T-helper 17 cell (primary cell): ENCODE measurements around the gene RAB27A. TPM values are rescaled to one million over a fixed set of nuclear protein-coding genes. Genes with fewer than 3 reads are reported as not detected.
"Not testable (repeated sequence)": the region's sequence is repeated elsewhere in the genome, so short reads cannot be mapped to it uniquely, and the experiment has no call there.

ENCODE experiments used
- ATAC-seq: fragments of 150-1000 bp; cut with Tn5 transposase; 2 replicates; pipeline ENCODE4 v1.10.0; 2021; ENCODE audit warnings: mild to moderate bottlenecking, moderate library complexity
- DNase-seq, 3 donors: peaks; one replicate each; pipeline versions ENCODE4 v3.0.0 to v3.0.0-alpha.2; 2020 to 2021
- H3K9me3 ChIP-seq: one replicate; pipeline ENCODE4 v1.7.0; 2013; ENCODE audit warnings: low read length, mild to moderate bottlenecking; ENCODE audit not compliant: control insufficient read depth, poor library complexity, severe bottlenecking
- H3K27ac Mint-ChIP-seq: one replicate; pipeline ENCODE4 v1.8.0; 2022; ENCODE audit warnings: mild to moderate bottlenecking, moderate library complexity, mixed read lengths
- H3K27me3 Mint-ChIP-seq: one replicate; pipeline ENCODE4 v1.8.0; 2022; ENCODE audit warnings: mixed read lengths
- H3K36me3 Mint-ChIP-seq: one replicate; pipeline ENCODE4 v1.8.0; 2022; ENCODE audit warnings: low read depth, mixed read lengths
- H3K4me1 Mint-ChIP-seq: one replicate; pipeline ENCODE4 v1.8.0; 2022; ENCODE audit warnings: mild to moderate bottlenecking, mixed read lengths
- H3K4me3 Mint-ChIP-seq: one replicate; pipeline ENCODE4 v1.8.0; 2022; ENCODE audit warnings: mild to moderate bottlenecking, moderate library complexity, mixed read lengths
- total RNA-seq, 4 donors: library from RNA in 2 of 4; stranded (reverse) in 2 of 4; gene quantifications; one replicate each; pipeline ENCODE4 v1.2.3 and lab custom pipeline; 2022 to 2026

The RAB27A gene
- total RNA-seq, 2 donors from 2014 or later = 27.1 to 31.4 TPM

- no peaks in the 10 kb centered on the region for H3K9me3 ChIP-seq
- H3K4me3 Mint-ChIP-seq = peak overlapping the region; percentile 96
- H3K36me3 Mint-ChIP-seq = peaks cover 6% of the 10 kb centered on the region
- H3K27me3 Mint-ChIP-seq = no peaks in the 10 kb centered on the region
- DNase-seq (peak; percentile 70 to 81 (median 71)), ATAC-seq (peak; percentile 78)
- H3K27ac Mint-ChIP-seq = peak overlapping the region; percentile 96
- peaks cover 30% of the 10 kb centered on the region for H3K4me1 Mint-ChIP-seq
These were observed 980 bp upstream of the RAB27A start for GRCh38 chr15:55290528-55291057.

- ATAC-seq (no peak), DNase-seq (no peak)
- no peaks in the 10 kb centered on the region for H3K27me3 Mint-ChIP-seq
- H3K4me3 Mint-ChIP-seq = peak overlapping the region; percentile 96
- peaks cover 4% of the 10 kb centered on the region for H3K36me3 Mint-ChIP-seq
- peaks cover 41% of the 10 kb centered on the region for H3K4me1 Mint-ChIP-seq
- H3K9me3 ChIP-seq = no peaks in the 10 kb centered on the region
- H3K27ac Mint-ChIP-seq = peak overlapping the region; percentile 96
These were observed 435 bp downstream of the RAB27A start for GRCh38 chr15:55289011-55289745.

- no peaks in the 10 kb centered on the region for H3K27me3 Mint-ChIP-seq
- peak overlapping the region; percentile 96 for H3K4me3 Mint-ChIP-seq
- H3K4me1 Mint-ChIP-seq = peaks cover 48% of the 10 kb centered on the region
- no peaks in the 10 kb centered on the region for H3K9me3 ChIP-seq
- H3K36me3 Mint-ChIP-seq = peaks cover 4% of the 10 kb centered on the region
- DNase-seq (no peak), ATAC-seq (no peak)
- H3K27ac Mint-ChIP-seq = peak overlapping the region; percentile 96
These were observed 1.5 kb downstream of the RAB27A start for GRCh38 chr15:55288006-55288717.

- not testable (repeated sequence) for ATAC-seq, H3K9me3 ChIP-seq, H3K36me3 Mint-ChIP-seq, H3K27me3 Mint-ChIP-seq, DNase-seq
- Mint-ChIP-seq H3K27ac (peak overlapping the region; percentile 97), H3K4me3 (peak overlapping the region; percentile 2), H3K4me1 (peaks cover 62% of the 10 kb centered on the region)
These were observed 3.0 kb downstream of the RAB27A start for GRCh38 chr15:55286442-55287189.

- no peaks in the 10 kb centered on the region for H3K9me3 ChIP-seq
- DNase-seq = no peak
- peaks cover 4% of the 10 kb centered on the region for H3K36me3 Mint-ChIP-seq
- no peaks in the 10 kb centered on the region for H3K27me3 Mint-ChIP-seq
- peak overlapping the region; percentile 97 for H3K27ac Mint-ChIP-seq
- no peak for ATAC-seq
- peak overlapping the region; percentile 19 for H3K4me3 Mint-ChIP-seq
- H3K4me1 Mint-ChIP-seq = peaks cover 74% of the 10 kb centered on the region
These were observed 5.2 kb downstream of the RAB27A start for GRCh38 chr15:55284426-55284825.

- no peak for ATAC-seq
- peak overlapping the region; percentile 97 for H3K27ac Mint-ChIP-seq
- peaks cover 78% of the 10 kb centered on the region for H3K4me1 Mint-ChIP-seq
- DNase-seq = no peak
- H3K27me3 Mint-ChIP-seq = no peaks in the 10 kb centered on the region
- H3K9me3 ChIP-seq = no peaks in the 10 kb centered on the region
- H3K4me3 Mint-ChIP-seq = peak overlapping the region; percentile 71
- H3K36me3 Mint-ChIP-seq = peaks cover 4% of the 10 kb centered on the region
These were observed 6.0 kb downstream of the RAB27A start for GRCh38 chr15:55283379-55284147.

GRCh38 chr15:55282284-55282833 lies 7.3 kb downstream of the RAB27A start:
- Mint-ChIP-seq H3K36me3 (peaks cover 4% of the 10 kb centered on the region), H3K27ac (peak overlapping the region; percentile 97), H3K4me3 (peak overlapping the region; percentile 71), H3K4me1 (peaks cover 77% of the 10 kb centered on the region), H3K27me3 (no peaks in the 10 kb centered on the region)
- DNase-seq (no peak), ATAC-seq (peak; percentile 52)
- H3K9me3 ChIP-seq = no peaks in the 10 kb centered on the region

GRCh38 chr15:55281517-55282228 lies 7.9 kb downstream of the RAB27A start:
- no peaks in the 10 kb centered on the region for H3K9me3 ChIP-seq
- ATAC-seq (peak; percentile 31), DNase-seq (no peak)
- Mint-ChIP-seq H3K4me3 (peak overlapping the region; percentile 68), H3K4me1 (peaks cover 81% of the 10 kb centered on the region), H3K27ac (peak overlapping the region; percentile 97), H3K27me3 (no peaks in the 10 kb centered on the region), H3K36me3 (peaks cover 4% of the 10 kb centered on the region)

- peaks cover 76% of the 10 kb centered on the region for H3K4me1 Mint-ChIP-seq
- not testable (repeated sequence) for H3K36me3 Mint-ChIP-seq, ATAC-seq
These were observed 9.0 kb downstream of the RAB27A start for GRCh38 chr15:55280589-55280988.

GRCh38 chr15:55279746-55280351 lies 9.8 kb downstream of the RAB27A start:
- ATAC-seq (peak; percentile 68), DNase-seq (peak in 1 of 3 donors; percentile 45)
- Mint-ChIP-seq H3K27me3 (no peaks in the 10 kb centered on the region), H3K27ac (peak overlapping the region; percentile 97), H3K36me3 (no peaks in the 10 kb centered on the region), H3K4me1 (peaks cover 74% of the 10 kb centered on the region), H3K4me3 (peak overlapping the region; percentile 79)
- H3K9me3 ChIP-seq = no peaks in the 10 kb centered on the region

More at GRCh38 chr15:55280589-55280988, 9.0 kb downstream of the RAB27A start:
- H3K4me3 Mint-ChIP-seq = peak overlapping the region; percentile 41
- DNase-seq = peak in 1 of 3 donors; percentile 30
- H3K9me3 ChIP-seq, H3K27me3 Mint-ChIP-seq: not testable (repeated sequence)
- H3K27ac Mint-ChIP-seq = peak overlapping the region; percentile 97

- H3K4me3 Mint-ChIP-seq = peak overlapping the region; percentile 79
- peaks cover 70% of the 10 kb centered on the region for H3K4me1 Mint-ChIP-seq
- ATAC-seq (no peak), DNase-seq (no peak)
- H3K27ac Mint-ChIP-seq = peak overlapping the region; percentile 97
- H3K9me3 ChIP-seq = no peaks in the 10 kb centered on the region
- peaks cover under 1% of the 10 kb centered on the region for H3K36me3 Mint-ChIP-seq
- H3K27me3 Mint-ChIP-seq = no peaks in the 10 kb centered on the region
These were observed 10.4 kb downstream of the RAB27A start for GRCh38 chr15:55279100-55279745.
